Heart right ventricle (tissue), 16 donors: ENCODE measurements around the gene TMEM120B. TPM values are rescaled to one million over a fixed set of nuclear protein-coding genes. Genes with fewer than 3 reads are reported as not detected.

Source experiments
- ATAC-seq, 8 donors: fragments of 200-7000 bp; cut with Tn5 transposase; one replicate each; pipeline ENCODE4 v1.9.1; 2020; ENCODE audit warnings: mild to moderate bottlenecking in 8 of 8, moderate library complexity in 8 of 8, moderate number of reproducible peaks in 1 of 8
- DNase-seq, 2 donors: peaks; one replicate each; pipeline ENCODE4 v3.0.0-alpha.2; 2020
- H3K27ac ChIP-seq, 10 donors: fragments of 200-600 bp; sonication (generic) in 2 of 10; one replicate each; pipeline versions ENCODE4 v1.5.0 to v1.8.0; 2020 to 2022; ENCODE audit warnings: mild to moderate bottlenecking in 3 of 10
- H3K27me3 ChIP-seq, 7 donors: fragments of 200-600 bp; one replicate each; pipeline ENCODE4 v1.8.0; 2021 to 2022; ENCODE audit warnings: mild to moderate bottlenecking in 2 of 7
- H3K36me3 ChIP-seq, 9 donors: fragments of 200-600 bp; sonication (generic) in 1 of 9; one replicate each; pipeline versions ENCODE4 v1.5.0 to v1.8.0; 2020 to 2022; ENCODE audit warnings: mild to moderate bottlenecking in 2 of 9
- H3K4me1 ChIP-seq, 9 donors: fragments of 200-600 bp; sonication (generic) in 1 of 9; one replicate each; pipeline versions ENCODE4 v1.5.0 to v1.8.0; 2020 to 2022; ENCODE audit warnings: mild to moderate bottlenecking in 4 of 9
- H3K4me3 ChIP-seq, 10 donors: fragments of 200-600 bp; sonication (generic) in 2 of 10; one replicate each; pipeline versions ENCODE4 v1.5.0 to v1.8.0; 2020 to 2022; ENCODE audit warnings: mild to moderate bottlenecking in 7 of 10, moderate library complexity in 2 of 10
- H3K9me3 ChIP-seq, 11 donors: fragments of 200-600 bp in 10 of 11; sonication (generic) in 2 of 11; one replicate each; pipeline versions ENCODE4 v1.5.0 to v1.8.0; 2013 to 2022; ENCODE audit warnings: mild to moderate bottlenecking in 2 of 11, control low read depth in 1 of 11, moderate library complexity in 1 of 11
- WGBS, 2 donors: extraction: QIAGEN DNeasy Blood & Tissue Kit; methylation state at CpG; one replicate each; pipeline ENCODE4 v1.1.7; 2013; ENCODE audit warnings: inconsistent platforms in 1 of 2; 5-methylcytosine and 5-hydroxymethylcytosine counted together
- intact Hi-C, 10 donors: fragments of 100-400 bp; cut with DNase I; formaldehyde crosslinking; loops; one replicate each; pipeline versions ENCODE4 v1.11.1 to v1.14.2; 2022
- polyA plus RNA-seq, 2 donors: library from polyadenylated mRNA; stranded (reverse); fragments of 200-250 nt; gene quantifications; one replicate each; pipeline ENCODE4 v1.2.3, GENCODE V29; 2013
- total RNA-seq, 10 donors: library from RNA; stranded (reverse); fragmentation: NEBNext Ultra II Directional in 3 of 10; extraction: Animal tissue kit (Norgen Biotek cat#: 25700) in 3 of 10; gene quantifications; one replicate each; pipeline versions ENCODE4 v1.2.1 to v1.2.4, GENCODE V29; 2021 to 2023
- TF ChIP-seq, protein P1 (sequence below), 9 donors: fragments of 200-600 bp; sonication (generic) in 2 of 9; IDR thresholded peaks; one replicate each; pipeline versions ENCODE4 v1.5.0 to v1.8.0; 2021 to 2022; ENCODE audit warnings: antibody characterized with exemption in 9 of 9, mild to moderate bottlenecking in 5 of 9, moderate library complexity in 1 of 9
- donor health status: Arrhythmogenic right ventricular cardiomyopathy.
- donor health status: ischemic (EF 13 %, LVEDD 7.1; RV severe dilation, severe dysfunction).
- donor health status: healthy with polysubstance abuse.
- donor health status: DM: no; HTN: yes; CAD: no.
- donor health status: DM: no; HTN: no; CAD: no.
- donor health status: ischemic (EF 25% LVEDD 6.9; RV normal size, moderate dysfunction).
- donor health status: ischemic (EF 25% LVEDD 5.7; RV mildly dilated, moderate dysfunction).
- donor health status: healthy.
- donor health status: DM: yes; HTN: yes; CAD: no.
- donor health status: Ischemic cardiomyopathy.
- donor health status: ischemic (EF 35%, LVEDD 5.7; RV mildly dilated, moderate dysfunction).
- donor health status: nonischemic (EF 11% LVEDD 7.7; RV severe dilation, severe dysfunction).
- donor health status: DM: yes; HTN: yes; CAD: no.
- donor health status: PGD.
- donor health status: ischemic (EF 29% LVEDD 5.4; RV normal size, mild dysfunction).
- donor health status: nonischemic (EF 23%, LVEDD 6.1; RV moderate dilation, normal function).

Gene TMEM120B
- total and polyA plus RNA-seq, 12 donors = 5.3 to 12.7 (median 7.4) TPM

GRCh38 chr12:121805171-121806008 lies 92.8 kb downstream of the TMEM120B start:
- no peaks in the 10 kb centered on the region for H3K27me3 ChIP-seq
- 1 to 2% methylated on average over 45 of the region's 45 CpGs for WGBS, 2 donors
- peaks cover 0 to 42% (median 12%) of the 10 kb centered on the region in 9 donors for H3K36me3 ChIP-seq
- intact Hi-C loops = no loop called here
- H3K4me3 ChIP-seq = peak overlapping the region; percentile 65 to 87 (median 76)
- ATAC-seq (no peak), DNase-seq (no peak)
- TF ChIP-seq, protein P1, sequence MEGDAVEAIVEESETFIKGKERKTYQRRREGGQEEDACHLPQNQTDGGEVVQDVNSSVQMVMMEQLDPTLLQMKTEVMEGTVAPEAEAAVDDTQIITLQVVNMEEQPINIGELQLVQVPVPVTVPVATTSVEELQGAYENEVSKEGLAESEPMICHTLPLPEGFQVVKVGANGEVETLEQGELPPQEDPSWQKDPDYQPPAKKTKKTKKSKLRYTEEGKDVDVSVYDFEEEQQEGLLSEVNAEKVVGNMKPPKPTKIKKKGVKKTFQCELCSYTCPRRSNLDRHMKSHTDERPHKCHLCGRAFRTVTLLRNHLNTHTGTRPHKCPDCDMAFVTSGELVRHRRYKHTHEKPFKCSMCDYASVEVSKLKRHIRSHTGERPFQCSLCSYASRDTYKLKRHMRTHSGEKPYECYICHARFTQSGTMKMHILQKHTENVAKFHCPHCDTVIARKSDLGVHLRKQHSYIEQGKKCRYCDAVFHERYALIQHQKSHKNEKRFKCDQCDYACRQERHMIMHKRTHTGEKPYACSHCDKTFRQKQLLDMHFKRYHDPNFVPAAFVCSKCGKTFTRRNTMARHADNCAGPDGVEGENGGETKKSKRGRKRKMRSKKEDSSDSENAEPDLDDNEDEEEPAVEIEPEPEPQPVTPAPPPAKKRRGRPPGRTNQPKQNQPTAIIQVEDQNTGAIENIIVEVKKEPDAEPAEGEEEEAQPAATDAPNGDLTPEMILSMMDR (IDR thresholded peaks at IDR 0.05) = no peak
- peak overlapping the region; percentile 90 to 100 (median 100) for H3K27ac ChIP-seq
- no peaks in the 10 kb centered on the region for H3K9me3 ChIP-seq
- peaks cover 14 to 42% (median 32%) of the 10 kb centered on the region in 9 donors for H3K4me1 ChIP-seq

DNA sequence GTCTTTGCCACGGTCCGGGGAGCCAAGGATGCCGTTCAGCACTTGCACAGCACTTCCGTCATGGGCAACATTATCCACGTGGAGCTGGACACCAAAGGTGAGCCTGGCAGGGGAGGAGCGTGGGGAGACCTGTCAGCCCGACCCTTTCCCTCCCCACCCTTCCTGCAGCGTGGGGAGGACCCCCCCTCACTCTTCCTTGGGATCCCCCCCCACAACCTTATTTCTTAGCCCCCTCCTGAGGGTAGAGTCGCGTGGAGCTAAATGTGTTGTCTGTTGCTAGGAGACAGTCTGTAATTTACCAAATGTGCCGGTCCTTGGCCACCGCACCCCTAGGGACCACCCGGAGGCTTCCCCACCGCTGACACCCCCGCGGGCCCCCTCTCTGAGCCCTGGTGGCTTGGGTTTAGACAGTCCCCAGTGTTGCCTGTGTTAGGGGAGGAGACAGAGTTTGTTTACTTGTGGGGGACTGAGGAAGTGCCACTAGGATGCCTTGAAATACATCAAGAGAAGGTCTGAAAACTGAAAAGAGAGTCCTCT lies 93.5 kb downstream of the TMEM120B start:
- peak overlapping the region in 7 of 10 donors; percentile 34 to 100 (median 100) for H3K27ac ChIP-seq
- peaks cover 20 to 49% (median 38%) of the 10 kb centered on the region in 9 donors for H3K4me1 ChIP-seq
- WGBS, 2 donors = 2 to 9% methylated on average over 16 of the region's 16 CpGs
- DNase-seq = no peak
- TF ChIP-seq, protein P1 (IDR thresholded peaks at IDR 0.05) = no peak
- H3K27me3 ChIP-seq = no peaks in the 10 kb centered on the region
- H3K4me3 ChIP-seq = peak overlapping the region; percentile 65 to 87 (median 76)
- H3K36me3 ChIP-seq = peaks cover 0 to 48% (median 18%) of the 10 kb centered on the region in 9 donors
- no peaks in the 10 kb centered on the region for H3K9me3 ChIP-seq
- intact Hi-C loops = no loop called here
- ATAC-seq = no peak

GRCh38 chr12:121806546-121807423 lies 94.2 kb downstream of the TMEM120B start:
- no peaks in the 10 kb centered on the region for H3K9me3 ChIP-seq

More at GRCh38 chr12:121806546-121807423, 94.2 kb downstream of the TMEM120B start:
- peak overlapping the region in 9 of 10 donors; percentile 65 to 87 (median 76) for H3K4me3 ChIP-seq
- DNase-seq (no peak), ATAC-seq (no peak)
- TF ChIP-seq, protein P1 (IDR thresholded peaks at IDR 0.05) = no peak
- intact Hi-C loops = no loop called here
- H3K4me1 ChIP-seq = peaks cover 26 to 50% (median 46%) of the 10 kb centered on the region in 9 donors
- H3K27ac ChIP-seq = peak overlapping the region in 8 of 10 donors; percentile 10 to 100 (median 95)
- no peaks in the 10 kb centered on the region for H3K27me3 ChIP-seq
- peaks cover 0 to 53% (median 18%) of the 10 kb centered on the region in 9 donors for H3K36me3 ChIP-seq
- 32 to 37% methylated on average over 21 of the region's 21 CpGs for WGBS, 2 donors
